Right lobe of liver (tissue), 6 donors: ENCODE results near the gene FAM83F. TPM values are rescaled to one million over a fixed set of nuclear protein-coding genes. Genes with fewer than 3 reads are reported as not detected.

Experiments used
- ATAC-seq, 4 donors: fragments of 200-7000 bp; cut with Tn5 transposase; one replicate each; pipeline ENCODE4 v1.9.1; 2020; ENCODE audit warnings: mild to moderate bottlenecking in 4 of 4, moderate library complexity in 4 of 4
- DNase-seq, 3 donors: peaks; one replicate each; pipeline ENCODE4 v3.0.0-alpha.2; 2020
- H3K27ac ChIP-seq, 3 donors: fragments of 200-600 bp; one replicate each; pipeline ENCODE4 v1.8.0; 2022
- H3K27me3 ChIP-seq, 2 donors: fragments of 200-600 bp; one replicate each; pipeline ENCODE4 v1.8.0; 2022
- H3K36me3 ChIP-seq, 4 donors: fragments of 200-600 bp; sonication (generic) in 1 of 4; one replicate each; pipeline versions ENCODE4 v1.5.1 to v1.8.0; 2017 to 2022; ENCODE audit warnings: control low read depth in 1 of 4
- H3K4me1 ChIP-seq, 4 donors: fragments of 200-600 bp; sonication (generic) in 1 of 4; one replicate each; pipeline versions ENCODE4 v1.5.1 to v1.8.0; 2017 to 2022; ENCODE audit warnings: control low read depth in 1 of 4
- H3K4me3 ChIP-seq, 3 donors: fragments of 200-600 bp; one replicate each; pipeline ENCODE4 v1.8.0; 2022
- H3K9me3 ChIP-seq, 4 donors: fragments of 200-600 bp; sonication (generic) in 1 of 4; one replicate each; pipeline versions ENCODE4 v1.5.1 to v1.8.0; 2017 to 2022; ENCODE audit warnings: control low read depth in 1 of 4
- POLR2A ChIP-seq: fragments of 450-650 bp; IDR thresholded peaks from one replicate; pipeline ENCODE4 v1.6.1; 2017; ENCODE audit warnings: antibody characterized with exemption, mild to moderate bottlenecking
- WGBS: methylation state at CpG from one replicate; pipeline ENCODE4 v1.1.6; 2018; ENCODE audit warnings: low coverage, low lambda C conversion rate; ENCODE audit not compliant: insufficient coverage; ENCODE audit errors: missing lambda C conversion rate; 5-methylcytosine and 5-hydroxymethylcytosine counted together
- intact Hi-C, 2 donors: fragments of 100-400 bp; cut with DNase I; formaldehyde crosslinking; loops; one replicate each; pipeline versions ENCODE4 v1.11.2 to v1.14.1; 2022
- total RNA-seq, 6 experiments: library from RNA; depleted of rRNA in 2 of 6; stranded (reverse); fragments of >200 nt in 2 of 6; fragmentation: NEBNext Ultra II Directional in 3 of 6; extraction: Animal tissue kit (Norgen Biotek cat#: 25700) in 3 of 6; gene quantifications; one replicate each; pipeline versions ENCODE4 v1.1.0 to v1.2.4, GENCODE V29; 2016 to 2023
- TF ChIP-seq, protein P1 (sequence below), 4 donors: fragments of 200-600 bp in 3 of 4; fragments of 450-650 bp in 1 of 4; IDR thresholded peaks; one replicate each; pipeline versions ENCODE4 v1.5.1 to v1.8.0; 2016 to 2022; ENCODE audit warnings: antibody characterized with exemption in 4 of 4, mild to moderate bottlenecking in 2 of 4
- donor health status: DM: no; HTN: yes; CAD: no.
- donor health status: DM: no; HTN: no; CAD: no.
- donor health status: DM: no; HTN: no; CAD: no.
- donor health status: DM: no; HTN: yes; CAD: no.
- donor health status: DM: no; HTN: yes; CAD: no.

The FAM83F gene
- total RNA-seq, 6 experiments from 2014 or later, result 1.1 to 4.5 (median 1.6) TPM

DNA sequence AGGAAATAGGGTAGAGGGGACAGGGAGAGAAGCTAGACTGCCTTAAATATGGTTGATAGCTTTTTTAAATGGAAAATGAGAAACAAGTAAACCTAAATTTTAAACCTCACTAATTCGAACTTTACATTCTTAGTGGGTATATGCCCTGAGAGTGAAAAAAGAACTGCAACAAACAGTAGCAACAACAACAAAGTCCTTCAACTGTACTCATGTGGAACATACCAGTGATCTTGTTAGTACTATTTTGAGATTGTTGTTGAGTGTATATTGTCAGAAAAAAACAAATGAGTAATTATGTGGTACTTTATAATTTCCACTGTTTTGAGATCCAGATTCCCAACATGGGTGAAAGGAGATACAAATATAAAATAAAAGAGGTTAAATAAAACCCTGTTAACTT lies 94.1 kb downstream of the FAM83F start:
- no peaks in the 10 kb centered on the region for H3K9me3 ChIP-seq
- TF ChIP-seq POLR2A, result no peak
- TF ChIP-seq, protein P1, sequence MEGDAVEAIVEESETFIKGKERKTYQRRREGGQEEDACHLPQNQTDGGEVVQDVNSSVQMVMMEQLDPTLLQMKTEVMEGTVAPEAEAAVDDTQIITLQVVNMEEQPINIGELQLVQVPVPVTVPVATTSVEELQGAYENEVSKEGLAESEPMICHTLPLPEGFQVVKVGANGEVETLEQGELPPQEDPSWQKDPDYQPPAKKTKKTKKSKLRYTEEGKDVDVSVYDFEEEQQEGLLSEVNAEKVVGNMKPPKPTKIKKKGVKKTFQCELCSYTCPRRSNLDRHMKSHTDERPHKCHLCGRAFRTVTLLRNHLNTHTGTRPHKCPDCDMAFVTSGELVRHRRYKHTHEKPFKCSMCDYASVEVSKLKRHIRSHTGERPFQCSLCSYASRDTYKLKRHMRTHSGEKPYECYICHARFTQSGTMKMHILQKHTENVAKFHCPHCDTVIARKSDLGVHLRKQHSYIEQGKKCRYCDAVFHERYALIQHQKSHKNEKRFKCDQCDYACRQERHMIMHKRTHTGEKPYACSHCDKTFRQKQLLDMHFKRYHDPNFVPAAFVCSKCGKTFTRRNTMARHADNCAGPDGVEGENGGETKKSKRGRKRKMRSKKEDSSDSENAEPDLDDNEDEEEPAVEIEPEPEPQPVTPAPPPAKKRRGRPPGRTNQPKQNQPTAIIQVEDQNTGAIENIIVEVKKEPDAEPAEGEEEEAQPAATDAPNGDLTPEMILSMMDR (IDR thresholded peaks at IDR 0.05), result no peak
- ATAC-seq (no peak), DNase-seq (no peak)
- H3K36me3 ChIP-seq, result no peaks in the 10 kb centered on the region
- H3K27me3 ChIP-seq, result no peaks in the 10 kb centered on the region
- no peak overlapping the region for H3K4me3 ChIP-seq
- intact Hi-C loops, result no loop called here
- peaks cover 0 to 13% (median 3%) of the 10 kb centered on the region in 4 donors for H3K4me1 ChIP-seq
- 88% methylated on average over 1 of the region's 1 CpG for WGBS
- H3K27ac ChIP-seq, result no peak overlapping the region

Other genes starting within 250 kb of the FAM83F start
- gene ENTHD1, start 101.2 kb upstream of the FAM83F start, total RNA-seq, result not detected
- 1 to 10 TPM in 1 of 6 experiments, under 1 TPM in 5; 0.46 to 1.7 (median 0.74) TPM for gene GRAP2, start 93.9 kb upstream of the FAM83F start, total RNA-seq
- gene TMA7B, start 34.6 kb upstream of the FAM83F start, total RNA-seq, result under 1 TPM in 1 of 6 experiments, not detected in 5; 0.20 TPM
- gene TNRC6B, start 183.0 kb downstream of the FAM83F start, total RNA-seq, result 10 to 100 TPM; 13.0 to 27.1 (median 22.7) TPM